GM12878 (cell line): ENCODE measurements around the gene CALM3. TPM values are rescaled to one million over a fixed set of nuclear protein-coding genes. Genes with fewer than 3 reads are reported as not detected.

Experiments
- CBX5 ChIP-seq: sonication (generic); IDR thresholded peaks from 2 replicates; pipeline ENCODE4 v1.6.1; 2016; ENCODE audit warnings: low read depth, moderate library complexity, mild to moderate bottlenecking, inconsistent platforms
- CHD1 ChIP-seq: IDR thresholded peaks from 2 replicates; pipeline ENCODE4 v1.6.1; 2012; ENCODE audit warnings: low read depth, low read length, improper control_type of control experiment
- CREB1 ChIP-seq: IDR thresholded peaks from 2 replicates; pipeline ENCODE4 v1.6.1; 2012; ENCODE audit warnings: low read depth, mild to moderate bottlenecking, inconsistent platforms
- DPF2 ChIP-seq: fragments of 450-650 bp; IDR thresholded peaks from 2 replicates; pipeline ENCODE4 v1.6.1; 2017; ENCODE audit warnings: mild to moderate bottlenecking
- E2F4 ChIP-seq: IDR thresholded peaks from 2 replicates; pipeline ENCODE4 v1.6.1; 2012; ENCODE audit warnings: low read depth, low read length, improper control_type of control experiment
- EED ChIP-seq: sonication (generic); IDR thresholded peaks from 2 replicates; pipeline ENCODE4 v1.6.1; 2016; ENCODE audit warnings: antibody characterized with exemption, low read depth
- FOXM1 ChIP-seq: IDR thresholded peaks from 2 replicates; pipeline ENCODE4 v1.6.1; 2012; ENCODE audit warnings: low read depth, mild to moderate bottlenecking, inconsistent platforms, low read length, moderate library complexity
- GABPA ChIP-seq: IDR thresholded peaks from 2 replicates; pipeline ENCODE4 v1.6.1; 2014; ENCODE audit warnings: antibody characterized with exemption, low read depth, mild to moderate bottlenecking, inconsistent platforms
- JUNB ChIP-seq: IDR thresholded peaks from 2 replicates; pipeline ENCODE4 v1.6.1; 2016; ENCODE audit warnings: antibody characterized with exemption, mild to moderate bottlenecking
- LARP7 ChIP-seq: fragments of 450-650 bp; IDR thresholded peaks from 2 replicates; pipeline ENCODE4 v1.6.1; 2017; ENCODE audit warnings: mild to moderate bottlenecking
- MEF2A ChIP-seq: IDR thresholded peaks from 2 replicates; pipeline ENCODE4 v1.6.1; 2011; ENCODE audit warnings: low read depth, mild to moderate bottlenecking, low read length, moderate library complexity; ENCODE audit not compliant: insufficient read depth
- MTA2 ChIP-seq: fragments of 450-650 bp; IDR thresholded peaks from 2 replicates; pipeline ENCODE4 v1.6.1; 2016; ENCODE audit warnings: low read depth, mild to moderate bottlenecking, moderate library complexity
- NFYB ChIP-seq: IDR thresholded peaks from 2 replicates; pipeline ENCODE4 v1.6.1; 2011; ENCODE audit warnings: low read depth, mild to moderate bottlenecking, low read length, improper control_type of control experiment, moderate library complexity; ENCODE audit not compliant: insufficient read depth
- POLR2AphosphoS2 ChIP-seq: IDR thresholded peaks from 2 replicates; pipeline ENCODE4 v1.6.1; 2011; ENCODE audit warnings: low read depth, mild to moderate bottlenecking, low read length, improper control_type of control experiment, moderate library complexity
- STAT3 ChIP-seq: IDR thresholded peaks from 2 replicates; pipeline ENCODE4 v1.6.1; 2011; ENCODE audit warnings: low read depth, low read length, improper control_type of control experiment
- ZSCAN29 ChIP-seq: fragments of 450-650 bp; IDR thresholded peaks from 2 replicates; pipeline ENCODE4 v1.6.1; 2017; ENCODE audit warnings: mild to moderate bottlenecking, moderate library complexity
- ZZZ3 ChIP-seq: IDR thresholded peaks from 2 replicates; pipeline ENCODE4 v1.6.1; 2011; ENCODE audit warnings: low read depth; ENCODE audit not compliant: control insufficient read depth, insufficient read length
- polyA plus RNA-seq, 11 experiments: library from polyadenylated mRNA; depleted of rRNA in 4 of 11; unstranded in 6 of 11; stranded (reverse) in 5 of 11; fragments of >200 nt; fragmentation: Nextera tagmentation in 4 of 11; fragmentation: Illumina TruSeq in 1 of 11; extraction: Ambion mirVana in 4 of 11; extraction: Trizol in 1 of 11; gene quantifications; 1 replicate in 1 of 11; 2 replicates in 10 of 11; pipeline versions ENCODE4 v1.2.1 to v1.2.3, GENCODE V29; 2011 to 2016; ENCODE audit warnings: inconsistent platforms in 2 of 11, missing spikeins in 2 of 11, low read depth in 1 of 11
- total RNA-seq, 4 experiments: library from RNA; depleted of rRNA in 3 of 4; stranded (reverse); fragments of >200 nt in 3 of 4; fragmentation: Illumina TruSeq in 1 of 4; extraction: Trizol in 1 of 4; gene quantifications; 2 replicates each; pipeline versions ENCODE4 v1.2.1 to v1.2.3, GENCODE V29; 2013 to 2021
- TF ChIP-seq, protein P1 (sequence below): fragments of 450-650 bp; formaldehyde crosslinking; IDR thresholded peaks from 2 replicates; pipeline ENCODE4 v1.5.0; 2022; ENCODE audit warnings: mild to moderate bottlenecking, missing genetic modification characterization
- TF ChIP-seq, protein P2 (sequence below): fragments of 450-650 bp; IDR thresholded peaks from 2 replicates; pipeline ENCODE4 v1.6.1; 2017; ENCODE audit warnings: borderline replicate concordance
- TF ChIP-seq, protein P3 (sequence below): fragments of 450-650 bp; IDR thresholded peaks from 2 replicates; pipeline ENCODE4 v1.6.1; 2016; ENCODE audit warnings: mild to moderate bottlenecking, moderate library complexity, borderline replicate concordance

The CALM3 gene
- total and polyA plus RNA-seq, 10 of the 15 experiments (the other 5 are each of a cell fraction or from before 2014, with no cell fraction given): 164 to 849 (median 347) TPM

- TF ChIP-seq, protein P1, sequence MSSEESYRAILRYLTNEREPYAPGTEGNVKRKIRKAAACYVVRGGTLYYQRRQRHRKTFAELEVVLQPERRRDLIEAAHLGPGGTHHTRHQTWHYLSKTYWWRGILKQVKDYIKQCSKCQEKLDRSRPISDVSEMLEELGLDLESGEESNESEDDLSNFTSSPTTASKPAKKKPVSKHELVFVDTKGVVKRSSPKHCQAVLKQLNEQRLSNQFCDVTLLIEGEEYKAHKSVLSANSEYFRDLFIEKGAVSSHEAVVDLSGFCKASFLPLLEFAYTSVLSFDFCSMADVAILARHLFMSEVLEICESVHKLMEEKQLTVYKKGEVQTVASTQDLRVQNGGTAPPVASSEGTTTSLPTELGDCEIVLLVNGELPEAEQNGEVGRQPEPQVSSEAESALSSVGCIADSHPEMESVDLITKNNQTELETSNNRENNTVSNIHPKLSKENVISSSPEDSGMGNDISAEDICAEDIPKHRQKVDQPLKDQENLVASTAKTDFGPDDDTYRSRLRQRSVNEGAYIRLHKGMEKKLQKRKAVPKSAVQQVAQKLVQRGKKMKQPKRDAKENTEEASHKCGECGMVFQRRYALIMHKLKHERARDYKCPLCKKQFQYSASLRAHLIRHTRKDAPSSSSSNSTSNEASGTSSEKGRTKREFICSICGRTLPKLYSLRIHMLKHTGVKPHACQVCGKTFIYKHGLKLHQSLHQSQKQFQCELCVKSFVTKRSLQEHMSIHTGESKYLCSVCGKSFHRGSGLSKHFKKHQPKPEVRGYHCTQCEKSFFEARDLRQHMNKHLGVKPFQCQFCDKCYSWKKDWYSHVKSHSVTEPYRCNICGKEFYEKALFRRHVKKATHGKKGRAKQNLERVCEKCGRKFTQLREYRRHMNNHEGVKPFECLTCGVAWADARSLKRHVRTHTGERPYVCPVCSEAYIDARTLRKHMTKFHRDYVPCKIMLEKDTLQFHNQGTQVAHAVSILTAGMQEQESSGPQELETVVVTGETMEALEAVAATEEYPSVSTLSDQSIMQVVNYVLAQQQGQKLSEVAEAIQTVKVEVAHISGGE (CRISPR knock-in tag): no peak
- TF ChIP-seq NFYB: peak; percentile 82
- peak; percentile 94 for TF ChIP-seq CREB1
- TF ChIP-seq ZZZ3: no peak
- TF ChIP-seq CBX5: peak; percentile 71; the same call in 1 of the 2 replicates
- peak; percentile 52 for TF ChIP-seq MTA2
- peak; percentile 47; the same call in 1 of the 2 replicates for TF ChIP-seq POLR2AphosphoS2
- peak; percentile 99 for TF ChIP-seq CHD1
- TF ChIP-seq, protein P2, sequence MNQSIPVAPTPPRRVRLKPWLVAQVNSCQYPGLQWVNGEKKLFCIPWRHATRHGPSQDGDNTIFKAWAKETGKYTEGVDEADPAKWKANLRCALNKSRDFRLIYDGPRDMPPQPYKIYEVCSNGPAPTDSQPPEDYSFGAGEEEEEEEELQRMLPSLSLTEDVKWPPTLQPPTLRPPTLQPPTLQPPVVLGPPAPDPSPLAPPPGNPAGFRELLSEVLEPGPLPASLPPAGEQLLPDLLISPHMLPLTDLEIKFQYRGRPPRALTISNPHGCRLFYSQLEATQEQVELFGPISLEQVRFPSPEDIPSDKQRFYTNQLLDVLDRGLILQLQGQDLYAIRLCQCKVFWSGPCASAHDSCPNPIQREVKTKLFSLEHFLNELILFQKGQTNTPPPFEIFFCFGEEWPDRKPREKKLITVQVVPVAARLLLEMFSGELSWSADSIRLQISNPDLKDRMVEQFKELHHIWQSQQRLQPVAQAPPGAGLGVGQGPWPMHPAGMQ: no peak
- TF ChIP-seq STAT3: no peak
- no peak for TF ChIP-seq GABPA
- TF ChIP-seq DPF2: peak; percentile 71; the same call in 1 of the 2 replicates
- peak; percentile 69; the same call in 1 of the 2 replicates for TF ChIP-seq LARP7
- no peak for TF ChIP-seq FOXM1
- 0 out of 2 replicates have a peak, but pooled peaks have one; percentile 9 for TF ChIP-seq JUNB
- peak; percentile 41; the same call in 1 of the 2 replicates for TF ChIP-seq E2F4
- TF ChIP-seq ZSCAN29: 0 out of 2 replicates have a peak, but pooled peaks have one; percentile 21
- 0 out of 2 replicates have a peak, but pooled peaks have one; percentile 63 for TF ChIP-seq MEF2A
- TF ChIP-seq, protein P3, sequence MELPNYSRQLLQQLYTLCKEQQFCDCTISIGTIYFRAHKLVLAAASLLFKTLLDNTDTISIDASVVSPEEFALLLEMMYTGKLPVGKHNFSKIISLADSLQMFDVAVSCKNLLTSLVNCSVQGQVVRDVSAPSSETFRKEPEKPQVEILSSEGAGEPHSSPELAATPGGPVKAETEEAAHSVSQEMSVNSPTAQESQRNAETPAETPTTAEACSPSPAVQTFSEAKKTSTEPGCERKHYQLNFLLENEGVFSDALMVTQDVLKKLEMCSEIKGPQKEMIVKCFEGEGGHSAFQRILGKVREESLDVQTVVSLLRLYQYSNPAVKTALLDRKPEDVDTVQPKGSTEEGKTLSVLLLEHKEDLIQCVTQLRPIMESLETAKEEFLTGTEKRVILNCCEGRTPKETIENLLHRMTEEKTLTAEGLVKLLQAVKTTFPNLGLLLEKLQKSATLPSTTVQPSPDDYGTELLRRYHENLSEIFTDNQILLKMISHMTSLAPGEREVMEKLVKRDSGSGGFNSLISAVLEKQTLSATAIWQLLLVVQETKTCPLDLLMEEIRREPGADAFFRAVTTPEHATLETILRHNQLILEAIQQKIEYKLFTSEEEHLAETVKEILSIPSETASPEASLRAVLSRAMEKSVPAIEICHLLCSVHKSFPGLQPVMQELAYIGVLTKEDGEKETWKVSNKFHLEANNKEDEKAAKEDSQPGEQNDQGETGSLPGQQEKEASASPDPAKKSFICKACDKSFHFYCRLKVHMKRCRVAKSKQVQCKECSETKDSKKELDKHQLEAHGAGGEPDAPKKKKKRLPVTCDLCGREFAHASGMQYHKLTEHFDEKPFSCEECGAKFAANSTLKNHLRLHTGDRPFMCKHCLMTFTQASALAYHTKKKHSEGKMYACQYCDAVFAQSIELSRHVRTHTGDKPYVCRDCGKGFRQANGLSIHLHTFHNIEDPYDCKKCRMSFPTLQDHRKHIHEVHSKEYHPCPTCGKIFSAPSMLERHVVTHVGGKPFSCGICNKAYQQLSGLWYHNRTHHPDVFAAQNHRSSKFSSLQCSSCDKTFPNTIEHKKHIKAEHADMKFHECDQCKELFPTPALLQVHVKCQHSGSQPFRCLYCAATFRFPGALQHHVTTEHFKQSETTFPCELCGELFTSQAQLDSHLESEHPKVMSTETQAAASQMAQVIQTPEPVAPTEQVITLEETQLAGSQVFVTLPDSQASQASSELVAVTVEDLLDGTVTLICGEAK: peak; percentile 70
- TF ChIP-seq EED: no peak
Measured at GRCh38 chr19:46600384-46601317, 479 bp upstream of the CALM3 start (continued).
